HG03460 (cell line): ENCODE data around the gene FAM83B.
"Not testable (repeated sequence)": the region's sequence is repeated elsewhere in the genome, so short reads cannot be mapped to it uniquely, and the experiment has no call there.

Experiments
- ATAC-seq: cut with Tn5 transposase; IDR thresholded peaks from one replicate; pipeline ENCODE4 v1.9.1; 2021; ENCODE audit not compliant: unreplicated experiment

Gene FAM83B

GRCh38 chr6:54861905-54862616 lies 15.5 kb downstream of the FAM83B start:
- ATAC-seq = no peak

GRCh38 chr6:54864272-54864671 lies 17.7 kb downstream of the FAM83B start:
- no peak for ATAC-seq

- ATAC-seq = no peak
Measured at GRCh38 chr6:54865091-54865631, 18.6 kb downstream of the FAM83B start.

- ATAC-seq = no peak
Measured at GRCh38 chr6:54868556-54868955, 22.0 kb downstream of the FAM83B start.

GRCh38 chr6:54873599-54873998 lies 27.0 kb downstream of the FAM83B start:
- no peak for ATAC-seq

- ATAC-seq = no peak
Measured at GRCh38 chr6:54874349-54875048, 27.9 kb downstream of the FAM83B start.

GRCh38 chr6:54875539-54875938 lies 29.0 kb downstream of the FAM83B start:
- ATAC-seq = no peak

- no peak for ATAC-seq
Measured at GRCh38 chr6:54876365-54876764, 29.8 kb downstream of the FAM83B start.

GRCh38 chr6:54876871-54877270 lies 30.3 kb downstream of the FAM83B start:
- no peak for ATAC-seq

GRCh38 chr6:54877713-54878317 lies 31.2 kb downstream of the FAM83B start:
- no peak for ATAC-seq

GRCh38 chr6:54878718-54879117 lies 32.1 kb downstream of the FAM83B start:
- ATAC-seq = no peak

GRCh38 chr6:54879188-54879985 lies 32.8 kb downstream of the FAM83B start:
- ATAC-seq = no peak

- no peak for ATAC-seq
Measured at GRCh38 chr6:54881067-54881730, 34.6 kb downstream of the FAM83B start.

- ATAC-seq = not testable (repeated sequence)
Measured at GRCh38 chr6:54881891-54882290, 35.3 kb downstream of the FAM83B start.

- ATAC-seq = no peak
Measured at GRCh38 chr6:54886932-54887584, 40.5 kb downstream of the FAM83B start.

- ATAC-seq = no peak
Measured at GRCh38 chr6:54891536-54891935, 45.0 kb downstream of the FAM83B start.

GRCh38 chr6:54892831-54893230 lies 46.3 kb downstream of the FAM83B start:
- no peak for ATAC-seq

- no peak for ATAC-seq
Measured at GRCh38 chr6:54893818-54894217, 47.2 kb downstream of the FAM83B start.

- ATAC-seq = no peak
Measured at GRCh38 chr6:54896302-54896701, 49.7 kb downstream of the FAM83B start.
